Measurements from ENCODE around the gene SETD2.

DNA sequence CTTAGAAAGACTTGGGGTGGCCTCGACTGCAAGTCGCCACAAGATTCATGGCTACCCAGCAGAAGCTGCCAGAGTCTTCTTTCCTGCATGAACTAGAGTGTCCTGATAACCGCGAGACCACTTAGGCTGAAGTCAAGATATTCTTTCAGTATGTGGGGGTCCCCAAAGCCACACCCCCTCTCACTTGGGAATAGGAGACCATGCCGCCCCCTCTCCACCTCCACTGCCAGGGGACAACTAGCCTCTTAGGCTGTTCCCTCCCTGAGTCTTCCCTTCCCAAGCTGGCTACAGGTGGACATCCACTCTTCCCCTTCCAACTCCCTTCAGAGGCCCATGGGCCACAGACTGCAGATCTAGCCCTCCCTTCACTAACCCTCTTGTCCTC is 186.1 kb downstream of the SETD2 start:
- TF ChIP-seq, protein P1, sequence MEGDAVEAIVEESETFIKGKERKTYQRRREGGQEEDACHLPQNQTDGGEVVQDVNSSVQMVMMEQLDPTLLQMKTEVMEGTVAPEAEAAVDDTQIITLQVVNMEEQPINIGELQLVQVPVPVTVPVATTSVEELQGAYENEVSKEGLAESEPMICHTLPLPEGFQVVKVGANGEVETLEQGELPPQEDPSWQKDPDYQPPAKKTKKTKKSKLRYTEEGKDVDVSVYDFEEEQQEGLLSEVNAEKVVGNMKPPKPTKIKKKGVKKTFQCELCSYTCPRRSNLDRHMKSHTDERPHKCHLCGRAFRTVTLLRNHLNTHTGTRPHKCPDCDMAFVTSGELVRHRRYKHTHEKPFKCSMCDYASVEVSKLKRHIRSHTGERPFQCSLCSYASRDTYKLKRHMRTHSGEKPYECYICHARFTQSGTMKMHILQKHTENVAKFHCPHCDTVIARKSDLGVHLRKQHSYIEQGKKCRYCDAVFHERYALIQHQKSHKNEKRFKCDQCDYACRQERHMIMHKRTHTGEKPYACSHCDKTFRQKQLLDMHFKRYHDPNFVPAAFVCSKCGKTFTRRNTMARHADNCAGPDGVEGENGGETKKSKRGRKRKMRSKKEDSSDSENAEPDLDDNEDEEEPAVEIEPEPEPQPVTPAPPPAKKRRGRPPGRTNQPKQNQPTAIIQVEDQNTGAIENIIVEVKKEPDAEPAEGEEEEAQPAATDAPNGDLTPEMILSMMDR (IDR thresholded peaks at IDR 0.05; ENCODE audit: insufficient read depth, low read length), result no peak
- no peak for TF ChIP-seq POLR2AphosphoS5 (IDR thresholded peaks at IDR 0.05; ENCODE audit: low read depth)
- TF ChIP-seq, protein P2, sequence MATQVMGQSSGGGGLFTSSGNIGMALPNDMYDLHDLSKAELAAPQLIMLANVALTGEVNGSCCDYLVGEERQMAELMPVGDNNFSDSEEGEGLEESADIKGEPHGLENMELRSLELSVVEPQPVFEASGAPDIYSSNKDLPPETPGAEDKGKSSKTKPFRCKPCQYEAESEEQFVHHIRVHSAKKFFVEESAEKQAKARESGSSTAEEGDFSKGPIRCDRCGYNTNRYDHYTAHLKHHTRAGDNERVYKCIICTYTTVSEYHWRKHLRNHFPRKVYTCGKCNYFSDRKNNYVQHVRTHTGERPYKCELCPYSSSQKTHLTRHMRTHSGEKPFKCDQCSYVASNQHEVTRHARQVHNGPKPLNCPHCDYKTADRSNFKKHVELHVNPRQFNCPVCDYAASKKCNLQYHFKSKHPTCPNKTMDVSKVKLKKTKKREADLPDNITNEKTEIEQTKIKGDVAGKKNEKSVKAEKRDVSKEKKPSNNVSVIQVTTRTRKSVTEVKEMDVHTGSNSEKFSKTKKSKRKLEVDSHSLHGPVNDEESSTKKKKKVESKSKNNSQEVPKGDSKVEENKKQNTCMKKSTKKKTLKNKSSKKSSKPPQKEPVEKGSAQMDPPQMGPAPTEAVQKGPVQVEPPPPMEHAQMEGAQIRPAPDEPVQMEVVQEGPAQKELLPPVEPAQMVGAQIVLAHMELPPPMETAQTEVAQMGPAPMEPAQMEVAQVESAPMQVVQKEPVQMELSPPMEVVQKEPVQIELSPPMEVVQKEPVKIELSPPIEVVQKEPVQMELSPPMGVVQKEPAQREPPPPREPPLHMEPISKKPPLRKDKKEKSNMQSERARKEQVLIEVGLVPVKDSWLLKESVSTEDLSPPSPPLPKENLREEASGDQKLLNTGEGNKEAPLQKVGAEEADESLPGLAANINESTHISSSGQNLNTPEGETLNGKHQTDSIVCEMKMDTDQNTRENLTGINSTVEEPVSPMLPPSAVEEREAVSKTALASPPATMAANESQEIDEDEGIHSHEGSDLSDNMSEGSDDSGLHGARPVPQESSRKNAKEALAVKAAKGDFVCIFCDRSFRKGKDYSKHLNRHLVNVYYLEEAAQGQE (IDR thresholded peaks at IDR 0.05; ENCODE audit: insufficient replicate concordance, low read depth), result no peak
- no peak for TF ChIP-seq GABPA (IDR thresholded peaks at IDR 0.05; ENCODE audit: low read depth)

Data from HL-60 (cell line).